ENCODE results near the gene PSAPL1.
"Not testable (repeated sequence)": the region's sequence is repeated elsewhere in the genome, so short reads cannot be mapped to it uniquely, and the experiment has no call there.

PSAPL1 gene

GRCh38 chr4:7457201-7458065 is 22.7 kb upstream of the PSAPL1 start:
- no peak for DNase-seq

- not testable (repeated sequence) for DNase-seq
Measured at GRCh38 chr4:7452802-7453201, 18.1 kb upstream of the PSAPL1 start.

- no peak for DNase-seq
Measured at GRCh38 chr4:7451800-7452199, 17.1 kb upstream of the PSAPL1 start.

- no peak for DNase-seq
Measured at GRCh38 chr4:7451434-7451789, 16.7 kb upstream of the PSAPL1 start.

GRCh38 chr4:7450775-7451433 is 16.2 kb upstream of the PSAPL1 start:
- no peak for DNase-seq

GRCh38 chr4:7448036-7448435 is 13.3 kb upstream of the PSAPL1 start:
- no peak for DNase-seq

- DNase-seq, result no peak
Measured at GRCh38 chr4:7447236-7447635, 12.5 kb upstream of the PSAPL1 start.

- no peak for DNase-seq
Measured at GRCh38 chr4:7444731-7445130, 10.0 kb upstream of the PSAPL1 start.

GRCh38 chr4:7444314-7444713 is 9.6 kb upstream of the PSAPL1 start:
- no peak for DNase-seq

GRCh38 chr4:7442574-7443162 is 7.9 kb upstream of the PSAPL1 start:
- DNase-seq, result no peak

- no peak for DNase-seq
Measured at GRCh38 chr4:7441201-7441600, 6.5 kb upstream of the PSAPL1 start.

- no peak for DNase-seq
Measured at GRCh38 chr4:7439699-7440098, 5.0 kb upstream of the PSAPL1 start.

GRCh38 chr4:7436256-7436655 is 1.5 kb upstream of the PSAPL1 start:
- DNase-seq, result no peak

- DNase-seq, result no peak
Measured at GRCh38 chr4:7435471-7436061, 836 bp upstream of the PSAPL1 start.

- no peak for DNase-seq
Measured at GRCh38 chr4:7434141-7434765, 477 bp downstream of the PSAPL1 start.

- no peak for DNase-seq
Measured at GRCh38 chr4:7433376-7434140, 1.2 kb downstream of the PSAPL1 start.

GRCh38 chr4:7432531-7433375 is 2.0 kb downstream of the PSAPL1 start:
- no peak for DNase-seq

GRCh38 chr4:7431696-7432530 is 2.8 kb downstream of the PSAPL1 start:
- no peak for DNase-seq

GRCh38 chr4:7430965-7431695 is 3.6 kb downstream of the PSAPL1 start:
- no peak for DNase-seq
